HG03280 (cell line): ENCODE measurements around the gene CALML5.

Experiments
- ATAC-seq: cut with Tn5 transposase; IDR thresholded peaks from one replicate; pipeline ENCODE4 v1.9.1; 2021; ENCODE audit warnings: mild to moderate bottlenecking, moderate library complexity; ENCODE audit not compliant: unreplicated experiment

The CALML5 gene

DNA sequence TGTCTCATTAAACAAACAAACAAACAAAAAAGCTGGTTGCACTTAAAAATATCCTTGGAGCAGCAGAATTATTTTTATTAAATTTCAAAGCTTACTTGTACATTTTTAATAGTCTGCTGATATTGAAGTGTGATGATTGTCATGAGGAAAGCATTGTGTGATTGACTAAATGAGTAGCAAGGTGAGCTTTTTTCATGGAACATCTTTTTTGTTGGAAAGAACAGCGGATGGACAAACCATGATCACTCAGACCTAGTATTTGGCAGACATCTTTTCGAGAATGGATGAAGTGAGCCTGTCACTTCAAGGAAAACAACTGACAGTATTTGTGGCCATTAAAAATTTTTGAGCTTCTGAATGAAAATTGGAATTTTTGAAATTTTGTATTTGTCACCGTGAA is 19.7 kb upstream of the CALML5 start:
- no peak for ATAC-seq

DNA sequence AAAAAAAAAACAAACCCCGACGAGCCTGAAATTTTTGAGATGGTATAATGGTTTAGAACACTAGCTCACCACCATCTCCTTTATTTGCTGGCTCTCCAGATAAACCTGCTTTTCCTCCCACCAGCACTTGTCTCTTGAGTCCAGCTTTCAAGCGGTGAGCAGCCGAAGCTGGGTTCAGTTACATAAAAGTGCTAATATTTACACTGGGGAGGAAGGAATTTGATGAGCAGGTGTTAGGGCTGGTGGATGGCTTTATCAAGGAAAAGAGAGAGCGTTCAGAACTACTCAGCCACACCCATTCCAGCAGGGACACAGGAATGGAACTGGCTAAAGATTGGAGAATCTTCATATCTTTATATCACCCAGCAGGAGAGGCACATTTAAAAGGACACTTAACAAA is 18.8 kb upstream of the CALML5 start:
- no peak for ATAC-seq

DNA sequence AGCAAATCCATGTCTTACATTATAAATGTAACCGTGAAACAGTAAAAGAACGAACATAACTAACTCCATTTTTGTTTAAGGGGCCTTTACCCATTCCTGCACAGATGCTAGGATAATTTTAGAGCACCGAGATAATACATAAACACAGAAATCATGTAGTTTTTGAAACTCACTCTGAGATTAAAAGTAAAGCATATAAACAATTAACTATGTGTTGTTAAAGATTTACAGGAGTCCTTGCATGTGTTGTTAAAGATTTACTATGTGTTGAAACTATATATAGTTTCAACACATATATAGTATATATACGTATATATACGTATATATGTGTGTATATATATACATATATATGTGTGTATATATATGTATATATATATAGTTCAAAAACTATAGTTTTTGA is 18.2 kb upstream of the CALML5 start:
- ATAC-seq: no peak

DNA sequence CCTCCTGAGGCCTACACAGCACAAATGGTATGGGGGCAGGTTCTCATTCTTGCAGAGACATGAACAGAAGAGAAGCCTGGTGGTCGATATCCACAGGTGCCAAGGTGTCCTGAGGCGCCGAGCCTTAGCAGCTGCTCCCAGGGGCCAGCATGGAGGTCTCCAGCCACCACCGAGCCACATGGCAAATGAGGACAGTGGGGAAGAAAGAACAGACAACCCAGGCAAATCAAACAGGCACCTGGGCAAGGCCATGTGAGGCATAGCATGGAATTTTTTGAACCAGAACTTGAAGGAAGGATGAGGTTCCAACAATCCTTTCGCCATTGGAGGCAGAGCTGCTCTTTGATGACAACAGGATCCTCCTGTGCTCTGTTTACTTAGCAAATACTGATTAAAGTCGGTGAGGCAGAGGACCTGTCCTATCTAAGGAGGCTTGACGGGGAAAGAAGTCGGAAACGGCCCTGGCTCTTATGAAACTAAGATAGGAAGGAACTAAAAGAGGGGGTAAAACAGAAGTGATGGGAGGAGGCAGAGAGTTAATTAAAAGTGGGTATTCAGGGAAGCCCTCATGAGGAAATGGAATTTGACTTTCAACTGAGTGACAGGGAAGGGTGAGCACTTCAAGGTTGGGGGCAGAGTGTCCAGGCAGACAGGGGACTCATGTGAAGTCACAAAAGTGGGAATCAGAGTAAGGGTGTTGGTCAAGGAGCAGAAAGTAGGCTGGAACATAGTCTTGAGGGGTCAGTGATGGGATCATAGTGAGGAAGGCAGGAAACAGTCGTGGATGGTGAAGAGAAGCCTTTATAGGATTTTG is 16.8 kb upstream of the CALML5 start:
- ATAC-seq: no peak

DNA sequence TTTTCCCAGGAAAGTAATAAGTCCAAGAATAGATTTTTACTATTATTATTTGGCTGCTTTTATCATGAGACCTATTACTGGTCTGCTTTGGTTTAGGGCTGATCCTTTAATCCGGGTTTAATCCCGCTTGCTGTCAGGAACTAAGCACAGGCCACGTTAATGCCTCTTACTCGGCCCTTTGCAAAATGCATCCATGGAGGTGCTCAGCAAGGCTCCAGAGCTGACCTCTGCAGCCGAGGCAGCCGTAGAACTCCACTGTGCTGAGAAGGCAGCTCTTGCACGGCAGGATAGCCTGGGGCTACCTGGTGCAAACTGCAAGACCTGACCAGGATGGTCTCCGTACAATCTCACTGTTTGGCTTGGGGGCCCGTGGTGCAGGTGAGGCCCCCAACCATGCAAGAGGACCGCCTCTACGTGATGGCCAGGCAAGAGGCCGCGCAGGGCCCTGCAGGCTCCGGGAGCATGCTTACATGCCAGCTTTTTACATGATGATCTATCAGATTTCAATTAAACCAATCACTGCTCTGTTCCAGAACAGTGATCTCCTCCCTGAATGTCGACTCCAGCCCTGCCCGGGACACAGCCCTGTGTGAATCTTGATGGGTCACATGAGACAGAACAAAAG is 15.0 kb upstream of the CALML5 start:
- ATAC-seq: no peak

DNA sequence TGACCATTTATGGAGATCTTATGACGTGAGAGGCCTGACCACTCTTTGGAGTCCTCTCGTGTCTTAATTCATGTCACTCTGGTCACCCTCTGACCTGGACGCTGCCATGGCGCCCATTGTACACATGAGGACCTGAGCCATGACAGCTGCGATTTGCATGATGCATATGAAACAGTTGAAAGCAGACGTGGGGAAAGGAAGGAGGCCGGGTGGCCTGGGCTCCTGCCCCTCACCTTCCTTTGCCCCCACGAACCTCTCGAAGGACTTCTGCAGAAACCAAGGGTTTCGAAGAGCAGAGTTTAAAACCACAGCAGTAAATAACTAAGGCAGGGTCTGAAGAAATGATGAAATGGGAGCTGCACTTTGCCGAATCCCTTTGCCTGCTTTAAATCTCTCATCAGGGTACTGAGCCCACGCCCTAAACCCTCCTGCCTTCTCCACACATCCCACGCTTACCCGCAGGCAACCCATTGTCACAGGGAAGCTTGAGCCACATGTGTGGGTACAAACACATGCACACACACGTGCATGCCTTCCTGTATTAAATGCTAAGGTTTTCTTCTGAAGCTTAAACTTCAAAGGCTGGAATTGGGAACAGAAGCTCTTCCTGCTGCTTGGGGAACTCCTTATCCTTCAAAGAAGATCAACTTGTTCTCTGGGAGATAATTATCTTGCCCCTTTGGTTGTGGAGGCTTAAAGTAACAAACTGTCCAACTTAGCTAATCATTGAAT is 13.7 kb upstream of the CALML5 start:
- ATAC-seq: no peak

DNA sequence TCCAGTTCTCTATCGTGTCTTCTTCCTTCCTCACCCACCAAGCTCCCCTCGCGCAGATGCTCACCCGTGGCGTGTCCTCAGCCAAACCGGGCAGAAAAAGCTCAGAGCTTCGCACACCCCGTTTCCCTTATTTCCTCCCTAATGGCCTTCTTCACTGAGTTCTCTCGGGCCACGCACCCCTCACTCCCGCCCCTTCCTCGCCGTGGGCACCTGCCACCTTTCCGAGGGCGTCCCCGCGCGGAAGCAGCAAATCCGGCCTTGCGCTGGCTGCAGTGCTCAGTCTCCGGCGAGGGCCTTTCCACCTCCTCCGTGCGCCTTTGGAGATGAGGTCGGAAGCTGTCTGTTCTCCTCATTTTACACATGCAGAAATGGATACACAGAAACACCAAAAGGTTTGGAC is 13.0 kb upstream of the CALML5 start:
- no peak for ATAC-seq

DNA sequence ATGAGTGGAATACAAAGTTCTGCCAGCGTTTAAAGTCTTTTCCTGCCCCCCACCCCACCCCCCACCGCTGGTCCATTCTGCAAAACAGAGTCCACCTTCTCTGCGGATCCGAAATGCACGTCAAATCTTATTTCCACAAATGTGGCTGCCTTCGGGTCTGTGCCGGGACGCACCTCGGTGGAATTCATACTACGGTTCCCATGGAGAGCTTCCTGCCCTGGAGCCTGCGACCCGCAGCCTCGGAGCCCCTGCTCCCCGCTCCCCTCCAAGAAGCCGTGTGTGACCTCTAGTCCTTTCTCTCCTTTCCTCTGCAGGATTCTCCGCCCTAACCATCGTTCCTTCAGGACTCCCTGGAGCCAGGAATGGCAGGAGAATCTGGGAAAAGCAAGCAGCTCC is 12.5 kb upstream of the CALML5 start:
- no peak for ATAC-seq

DNA sequence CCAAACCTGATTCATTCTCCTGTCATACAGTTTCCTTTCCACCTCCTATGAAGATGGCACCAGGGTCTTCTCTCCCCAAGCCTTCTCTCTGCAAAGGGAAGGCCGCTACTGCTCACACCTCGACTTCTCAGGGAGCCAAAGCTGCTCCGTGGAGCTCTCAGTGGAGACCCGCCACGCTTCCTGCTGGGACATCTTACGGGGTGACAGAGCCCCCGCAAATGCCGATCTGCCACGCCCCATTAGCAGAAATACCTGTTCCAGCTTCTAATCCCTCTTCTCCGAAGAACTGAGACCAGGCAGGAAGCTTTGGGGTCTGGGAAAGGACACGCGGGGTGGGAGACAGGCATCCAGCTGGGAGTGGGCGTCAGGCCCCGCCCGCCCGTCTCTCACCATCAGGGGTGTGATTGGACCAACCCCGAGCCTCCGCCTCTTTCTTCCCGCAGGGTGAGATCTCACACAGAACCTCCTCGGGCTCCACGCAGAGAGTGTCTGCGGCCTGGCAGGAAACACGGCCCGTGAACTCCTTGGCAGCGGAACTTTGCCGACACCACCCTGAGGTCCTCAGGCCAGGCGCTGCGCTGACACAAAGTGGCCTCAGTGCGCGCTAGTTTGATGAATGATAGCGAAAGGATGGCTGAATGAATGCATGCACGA is 12.0 kb upstream of the CALML5 start:
- no peak for ATAC-seq

DNA sequence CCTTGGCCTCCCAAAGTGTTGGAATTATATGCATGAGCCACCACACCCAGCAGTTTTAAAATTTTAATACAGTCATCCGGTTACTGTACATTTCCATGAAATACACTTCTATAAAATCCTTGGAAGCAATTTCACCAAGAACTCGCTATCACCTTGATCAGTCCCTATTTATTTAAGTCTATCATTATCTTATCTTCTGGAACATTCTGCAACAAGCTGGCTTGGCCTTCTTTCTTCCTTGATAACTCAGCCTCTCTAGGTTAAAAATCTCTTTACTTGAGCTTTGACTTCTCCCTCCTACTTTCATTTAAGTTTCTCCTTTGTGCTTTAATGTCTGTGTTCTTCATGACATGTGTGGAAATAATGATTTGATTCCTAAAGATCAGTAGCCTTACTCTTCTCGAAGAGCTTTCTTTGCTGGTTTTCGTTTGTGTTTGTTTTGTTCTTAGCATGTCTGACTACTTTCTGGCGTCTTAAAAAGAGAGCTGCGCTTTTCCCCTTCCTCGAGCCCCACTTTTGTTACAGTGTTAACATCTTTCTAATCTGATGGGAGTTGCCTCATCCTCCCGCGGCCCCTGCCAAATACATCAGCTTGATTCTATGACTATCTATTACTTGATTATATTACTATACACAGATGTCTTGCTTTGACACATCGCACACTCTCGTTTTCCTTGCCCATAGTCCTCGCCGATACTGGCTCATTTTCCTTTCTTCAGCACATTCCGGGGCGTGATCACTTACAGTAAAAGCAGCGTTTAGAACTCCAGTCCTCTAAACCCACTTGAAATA is 11.1 kb upstream of the CALML5 start:
- no peak for ATAC-seq

DNA sequence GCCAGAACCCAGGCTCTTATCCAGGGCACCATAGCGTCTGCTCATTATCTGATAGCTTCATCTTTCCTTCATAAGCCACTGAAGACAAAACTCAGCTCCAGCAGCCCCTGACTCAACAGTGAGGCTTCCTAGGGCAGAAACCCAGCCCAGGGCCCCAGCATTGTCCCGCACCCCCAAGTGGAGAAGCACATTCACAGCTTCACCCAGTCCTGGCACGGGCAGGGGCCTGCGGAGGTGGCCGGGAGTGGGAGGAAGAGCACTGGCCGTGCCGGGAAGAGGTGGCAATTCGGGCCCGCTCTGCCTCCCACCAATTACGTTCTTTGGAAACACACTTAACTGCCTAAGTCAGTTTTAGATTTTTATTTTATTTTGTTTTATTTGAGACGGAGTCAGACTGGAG is 10.3 kb upstream of the CALML5 start:
- no peak for ATAC-seq

DNA sequence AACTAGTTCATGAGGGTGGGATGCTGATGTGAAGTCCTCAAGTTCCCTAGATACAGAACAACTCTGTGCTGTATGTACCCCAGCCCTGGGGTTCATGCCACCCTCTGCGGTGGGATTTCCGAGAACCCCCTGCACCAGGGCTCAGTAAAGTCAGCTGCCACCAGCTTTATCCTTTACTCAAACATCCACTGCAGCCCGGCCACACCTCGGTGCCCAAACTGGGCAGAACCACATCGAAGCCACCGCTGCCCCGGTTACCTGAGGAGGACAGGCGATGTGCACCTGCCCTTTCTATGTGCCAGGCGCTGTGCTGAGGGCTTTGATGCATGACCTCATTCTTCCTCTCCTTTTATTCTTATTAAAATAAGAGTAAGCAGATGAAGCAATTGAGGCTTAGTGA is 9.9 kb upstream of the CALML5 start:
- ATAC-seq: no peak

DNA sequence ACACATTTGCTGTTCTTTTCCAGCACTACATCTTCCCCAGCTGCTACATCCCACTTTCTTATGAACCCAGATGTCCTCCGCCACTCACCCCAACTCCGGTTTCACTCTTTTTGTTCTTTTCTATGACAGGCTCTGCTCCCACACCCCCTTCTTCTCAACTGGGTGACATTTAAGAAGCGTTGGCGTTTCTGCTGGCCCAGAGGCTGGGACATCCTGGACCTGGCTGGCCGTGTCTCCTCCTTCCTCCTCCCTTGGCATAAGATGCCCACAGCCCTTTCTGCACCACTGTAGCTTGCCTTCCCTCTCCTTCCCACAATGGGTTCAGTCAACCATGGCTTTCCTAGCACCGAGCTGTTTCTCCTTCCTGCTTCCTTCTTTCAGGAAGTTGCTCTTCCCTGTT is 9.4 kb upstream of the CALML5 start:
- no peak for ATAC-seq

DNA sequence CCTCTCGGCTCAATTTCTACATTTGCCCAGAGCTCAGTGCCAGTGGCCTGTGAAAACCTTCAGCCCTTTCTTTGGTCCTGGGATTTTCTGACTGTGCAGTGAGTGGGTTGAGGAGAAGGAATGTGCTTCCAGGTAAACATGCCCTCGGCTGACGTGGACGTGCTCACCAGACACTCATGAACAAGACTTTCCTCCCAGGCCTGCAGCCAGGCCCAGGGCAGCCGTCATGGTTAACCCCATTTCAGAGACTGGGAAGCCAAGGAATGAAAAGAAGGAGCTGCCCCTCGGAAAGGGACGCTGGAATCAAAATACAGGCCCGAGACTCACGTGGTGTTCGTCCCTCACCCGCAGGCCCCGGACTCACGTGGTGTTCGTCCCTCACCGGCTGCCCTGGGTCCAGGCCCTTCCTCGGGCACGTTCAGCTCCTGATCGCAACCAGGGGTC is 8.8 kb upstream of the CALML5 start:
- no peak for ATAC-seq

DNA sequence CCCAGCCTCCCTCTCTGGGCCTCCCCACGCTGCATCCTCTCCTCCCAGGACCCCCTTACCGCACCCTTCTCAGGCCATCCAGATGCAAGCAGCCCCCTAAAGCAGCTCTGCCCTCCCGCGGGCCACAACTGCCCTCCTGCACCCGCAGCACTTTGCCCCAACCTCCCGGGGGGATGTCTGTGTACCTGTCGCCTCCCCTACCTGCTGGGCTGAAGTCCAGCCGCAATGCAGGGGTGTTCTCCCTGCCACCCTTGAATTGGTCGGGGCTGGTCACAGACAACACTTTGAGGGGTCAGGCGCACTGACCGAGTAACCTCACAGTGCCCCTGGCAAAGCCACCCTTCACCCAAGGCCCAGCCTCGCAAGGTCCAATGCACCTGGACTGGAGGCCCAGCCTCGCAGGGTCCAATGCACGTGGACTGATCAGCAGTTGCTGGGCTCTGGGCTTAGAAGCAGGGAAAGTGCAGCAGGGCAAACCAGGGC is 8.3 kb upstream of the CALML5 start:
- ATAC-seq: no peak

DNA sequence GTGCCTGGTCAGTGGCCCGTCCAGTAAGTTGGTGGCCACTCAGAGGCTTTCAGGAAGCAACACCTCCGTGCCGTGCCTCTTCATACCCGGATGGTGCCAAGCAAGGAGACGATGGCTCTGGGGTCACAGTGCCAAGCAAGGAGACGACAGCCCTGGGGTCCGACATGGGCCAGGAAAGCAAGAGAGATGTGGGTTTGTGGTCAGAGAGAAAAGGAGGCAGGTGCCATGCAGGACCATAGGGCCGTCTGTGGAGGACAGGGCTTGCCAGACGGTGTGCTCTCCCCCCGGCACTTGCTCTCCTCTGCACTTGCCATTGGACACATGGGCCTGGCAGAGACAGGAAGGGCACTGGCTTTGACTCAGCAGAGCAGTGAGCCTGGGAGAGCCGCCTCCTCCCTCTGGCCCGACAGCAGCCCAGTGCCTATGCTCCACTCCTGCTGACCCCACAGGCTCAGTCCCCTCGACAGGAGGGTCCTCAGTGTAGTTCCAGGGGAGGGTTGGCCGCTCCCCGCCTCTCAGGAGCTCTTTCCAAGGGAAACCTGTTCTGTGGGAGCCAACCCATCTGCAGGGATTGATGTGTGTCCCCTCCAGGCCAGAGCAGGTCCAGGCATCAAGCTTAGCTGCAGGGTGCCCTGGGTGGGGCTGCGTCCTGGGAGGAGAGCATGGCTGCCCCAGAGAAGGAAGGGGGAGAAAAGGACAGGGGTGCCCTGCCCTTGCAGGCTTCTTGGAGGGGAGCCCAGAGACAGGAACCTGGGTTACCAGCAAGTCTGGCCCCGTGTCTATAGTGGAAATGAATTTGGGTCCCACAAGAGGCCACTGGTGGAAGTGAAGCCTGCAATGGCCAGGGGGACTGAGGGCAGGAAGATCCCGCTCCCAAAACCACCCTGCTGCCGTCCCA is 7.6 kb upstream of the CALML5 start:
- ATAC-seq: no peak

DNA sequence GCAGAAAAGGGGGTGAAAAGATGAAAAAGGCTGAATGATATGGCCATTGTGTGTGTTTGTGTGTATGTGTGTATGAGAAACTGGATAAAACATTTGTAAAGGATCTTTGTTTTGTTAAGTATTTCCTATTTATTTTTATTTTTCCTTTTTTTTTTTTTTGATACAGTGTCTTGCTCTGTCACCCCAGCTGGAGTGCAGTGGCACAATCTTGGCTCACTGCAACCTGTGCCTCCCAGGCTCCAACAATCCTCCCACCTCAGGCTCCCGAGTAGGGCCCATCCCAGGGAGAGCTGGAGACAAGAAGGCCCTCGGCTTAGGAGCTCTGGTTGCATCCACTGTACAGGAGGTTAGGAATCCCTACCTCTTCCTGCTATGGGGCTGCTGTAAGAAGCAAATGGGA is 6.9 kb upstream of the CALML5 start:
- ATAC-seq: no peak

DNA sequence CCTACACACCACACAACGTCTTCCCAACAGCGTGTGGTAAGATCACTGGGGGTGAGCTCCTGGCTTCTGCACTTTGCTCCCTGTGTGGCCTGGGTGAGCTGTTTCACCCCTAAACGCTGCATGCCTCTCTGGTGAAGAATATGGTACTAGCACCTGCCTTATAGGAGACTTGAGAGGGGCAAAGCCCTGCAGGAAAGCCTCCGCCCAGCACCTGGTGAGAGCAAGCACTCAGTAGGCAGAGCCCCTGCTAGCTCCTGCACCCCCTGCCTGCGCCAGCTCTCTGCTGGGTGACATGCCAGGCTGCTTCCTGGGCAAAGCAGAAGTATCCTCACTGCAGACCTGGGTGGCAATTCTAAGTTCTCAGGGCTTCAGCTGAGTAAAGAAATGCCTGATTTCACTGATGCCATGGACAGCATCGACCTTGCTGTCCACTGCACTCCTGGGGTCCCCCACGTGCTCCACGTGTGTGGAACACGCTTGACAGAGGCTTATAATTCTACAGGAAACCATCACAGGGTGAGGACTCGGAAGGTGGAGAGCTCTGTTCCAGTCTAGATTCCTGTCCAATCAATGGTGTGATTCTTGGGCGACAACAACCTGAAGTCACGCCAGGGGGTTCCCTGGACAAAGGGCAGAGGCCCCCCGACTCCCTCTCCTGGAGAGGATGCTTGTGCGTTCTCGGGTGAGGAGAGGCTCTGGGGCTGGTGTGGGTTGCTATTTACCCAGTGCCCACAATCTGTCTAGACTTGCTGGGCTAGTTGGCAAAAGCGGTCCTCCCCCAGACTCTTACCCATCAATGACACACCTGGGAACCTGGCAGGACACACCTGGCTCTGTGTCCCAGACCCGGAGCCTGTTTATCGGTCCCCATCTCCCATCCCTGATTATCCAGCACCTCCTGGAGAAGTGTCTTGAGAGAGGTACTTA is 5.0 kb upstream of the CALML5 start:
- no peak for ATAC-seq

DNA sequence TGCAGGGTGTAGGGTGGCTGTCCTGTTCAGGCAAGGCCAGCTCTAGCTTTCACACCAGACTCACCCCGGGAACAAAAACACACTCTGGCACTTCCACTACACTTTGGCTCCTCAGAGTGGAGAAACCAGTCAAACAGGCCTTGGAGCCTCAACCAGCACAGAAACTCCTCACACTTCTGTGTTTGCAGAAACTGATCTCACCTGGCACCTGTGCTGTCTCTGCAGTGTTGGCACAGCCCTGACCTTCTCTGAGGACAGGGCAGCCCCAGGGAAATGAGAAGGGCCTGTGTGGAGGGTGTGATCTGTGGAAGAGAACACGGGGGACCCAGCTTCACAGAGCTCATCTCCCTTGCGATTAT is 4.1 kb upstream of the CALML5 start:
- no peak for ATAC-seq
